Bone marrow (tissue), 2 donors: ENCODE results near the gene RPGRIP1L.

ENCODE experiments used
- DNase-seq, 2 donors: peaks; one replicate each; lab custom pipeline; 2025; lab: John Stamatoyannopoulos, UW

Gene RPGRIP1L

GRCh38 chr16:53703590-53704444 is at the start of gene RPGRIP1L, which contains the start of gene FTO:
Gene RPGRIP1L (minus strand): TSS chr16:53703859. CDS start chr16:53700723, 3,136 bp downstream.
Gene FTO (plus strand): TSS chr16:53704156.
- peak; percentile 91 to 98 for DNase-seq

DNA sequence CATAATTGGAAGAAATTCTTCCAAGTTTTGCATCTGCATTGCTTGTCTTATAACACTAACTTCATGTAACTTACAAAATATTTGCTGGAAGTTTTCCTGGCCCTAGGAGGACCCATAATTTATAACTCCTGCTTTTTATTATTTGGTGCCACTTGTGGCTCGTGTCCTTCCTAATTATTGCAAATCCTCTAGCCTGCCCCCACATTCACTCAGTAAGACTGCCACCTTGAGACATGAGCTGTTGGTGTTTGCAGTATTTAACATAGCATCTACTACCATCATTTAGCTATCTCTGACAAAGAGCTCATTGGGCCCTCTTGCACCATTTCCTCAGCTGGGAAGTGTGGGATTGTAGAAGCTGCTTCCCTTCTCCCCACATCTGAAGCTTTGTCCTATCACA is 49.8 kb upstream of the RPGRIP1L start:
- no peak for DNase-seq

- DNase-seq = no peak
Observed at GRCh38 chr16:53752560-53752959, 48.9 kb upstream of the RPGRIP1L start.

DNA sequence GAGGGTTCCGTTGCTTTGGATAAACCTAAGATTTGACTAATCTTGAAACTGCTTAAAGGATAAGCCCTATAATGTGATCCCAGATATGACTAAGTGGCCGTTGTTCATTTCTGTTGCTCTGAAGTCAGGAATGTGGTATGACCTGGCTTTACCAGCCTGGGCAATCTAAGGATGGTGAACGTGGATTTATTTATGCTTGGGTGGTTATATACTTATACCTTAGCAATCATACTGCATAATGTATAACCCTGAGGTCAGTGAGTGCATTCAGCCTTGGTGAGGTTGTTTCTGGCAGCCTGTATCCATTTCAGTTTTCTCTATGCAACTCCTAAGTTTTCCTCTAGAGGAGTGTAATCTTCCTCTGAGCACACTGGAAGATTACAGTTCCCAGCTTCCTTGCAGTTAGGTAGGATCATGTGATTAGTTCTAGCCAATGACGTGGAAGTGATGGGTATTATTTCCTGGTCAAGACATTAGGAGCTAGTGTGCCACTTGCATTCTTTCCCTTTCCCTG is 42.2 kb upstream of the RPGRIP1L start:
- DNase-seq = no peak

DNA sequence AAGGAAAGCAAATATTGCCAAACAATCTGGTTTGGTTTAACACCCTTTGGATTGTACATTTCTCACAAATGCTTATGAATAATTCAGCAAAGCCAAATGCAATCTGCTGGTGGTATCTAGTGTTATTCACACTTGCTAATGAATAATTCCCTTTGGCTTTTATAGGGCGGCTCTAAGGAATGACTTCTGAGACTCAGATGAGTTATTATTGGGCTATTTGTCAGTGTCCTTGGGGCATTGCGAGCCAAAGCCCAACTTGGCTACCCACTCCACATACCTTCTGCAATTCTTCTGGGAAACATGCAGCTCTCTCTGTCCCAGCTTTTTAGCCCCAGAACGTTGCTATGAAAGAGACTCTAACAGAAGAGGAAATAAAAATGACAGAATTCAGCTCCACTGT is 41.4 kb upstream of the RPGRIP1L start:
- DNase-seq = no peak

GRCh38 chr16:53744449-53744848 is 40.8 kb upstream of the RPGRIP1L start:
- DNase-seq = no peak

- no peak for DNase-seq
Observed at GRCh38 chr16:53743149-53743566, 39.5 kb upstream of the RPGRIP1L start.

DNA sequence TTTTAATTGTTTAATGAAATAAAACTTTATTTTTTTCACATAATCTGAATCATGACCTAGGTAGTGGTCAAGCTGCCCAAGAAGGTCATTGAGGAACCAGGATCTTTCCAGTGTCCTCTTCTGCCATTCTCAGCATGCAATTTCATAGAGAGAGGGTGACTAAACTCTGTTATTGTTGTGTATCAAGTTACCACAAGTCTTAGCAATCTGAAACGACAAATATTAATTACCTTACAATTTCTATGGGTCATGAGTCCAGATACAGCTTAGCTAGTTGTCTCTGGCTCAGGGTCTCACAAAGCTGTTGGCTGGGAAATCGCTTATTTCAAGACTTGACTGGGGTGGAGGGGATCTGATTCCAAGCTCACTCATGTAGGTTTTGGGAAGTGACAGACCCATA is 37.9 kb upstream of the RPGRIP1L start:
- no peak for DNase-seq

DNA sequence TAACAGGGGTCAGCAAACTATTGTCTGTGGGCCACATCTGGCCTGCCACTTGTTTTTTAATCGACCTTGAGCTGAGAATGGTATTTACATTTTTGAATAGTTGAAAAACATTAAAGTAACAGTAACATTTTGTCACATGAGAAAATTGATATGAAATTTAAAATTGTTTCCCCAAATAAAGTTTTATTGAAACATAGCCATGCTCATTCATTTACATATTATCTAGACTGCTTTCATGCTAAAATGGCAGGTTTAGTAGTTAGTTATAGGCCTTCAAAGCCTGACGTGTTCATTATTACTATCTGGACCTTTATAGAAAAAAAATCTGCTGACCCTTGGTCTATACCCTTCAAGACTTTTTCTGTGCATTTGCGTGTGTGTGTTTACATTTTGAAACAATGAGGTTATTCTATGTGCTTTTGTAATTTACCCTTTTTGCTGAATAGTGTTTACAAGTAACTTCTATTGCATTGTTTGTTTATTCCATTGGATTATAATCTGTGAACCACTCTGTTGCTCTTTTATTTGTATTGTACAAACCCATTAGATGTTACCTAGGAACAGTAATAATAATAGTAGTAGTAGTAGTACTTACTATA is 37.4 kb upstream of the RPGRIP1L start:
- DNase-seq = no peak

GRCh38 chr16:53740476-53740875 is 36.8 kb upstream of the RPGRIP1L start:
- no peak for DNase-seq

DNA sequence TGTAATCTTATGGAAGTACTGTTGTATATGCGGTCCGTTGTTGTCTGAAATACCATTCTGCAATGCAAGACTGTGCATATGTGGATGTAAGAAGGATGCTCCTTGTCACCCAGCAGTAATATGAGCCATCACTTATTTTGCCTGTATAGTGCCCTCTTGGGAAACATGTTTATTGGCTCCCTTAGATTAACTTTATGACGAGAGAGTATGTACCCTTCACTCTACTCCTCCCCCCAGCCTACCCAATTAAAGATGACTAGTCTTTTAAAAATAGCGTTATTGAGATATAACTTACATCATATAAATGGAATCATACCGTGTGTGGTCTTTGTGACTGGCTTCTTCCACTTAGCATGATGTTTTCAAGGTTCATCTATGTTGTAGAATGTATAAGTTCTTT is 33.9 kb upstream of the RPGRIP1L start:
- no peak for DNase-seq

- DNase-seq = no peak
Observed at GRCh38 chr16:53736297-53736696, 32.6 kb upstream of the RPGRIP1L start.

GRCh38 chr16:53734908-53735307 is 31.2 kb upstream of the RPGRIP1L start:
- no peak for DNase-seq

DNA sequence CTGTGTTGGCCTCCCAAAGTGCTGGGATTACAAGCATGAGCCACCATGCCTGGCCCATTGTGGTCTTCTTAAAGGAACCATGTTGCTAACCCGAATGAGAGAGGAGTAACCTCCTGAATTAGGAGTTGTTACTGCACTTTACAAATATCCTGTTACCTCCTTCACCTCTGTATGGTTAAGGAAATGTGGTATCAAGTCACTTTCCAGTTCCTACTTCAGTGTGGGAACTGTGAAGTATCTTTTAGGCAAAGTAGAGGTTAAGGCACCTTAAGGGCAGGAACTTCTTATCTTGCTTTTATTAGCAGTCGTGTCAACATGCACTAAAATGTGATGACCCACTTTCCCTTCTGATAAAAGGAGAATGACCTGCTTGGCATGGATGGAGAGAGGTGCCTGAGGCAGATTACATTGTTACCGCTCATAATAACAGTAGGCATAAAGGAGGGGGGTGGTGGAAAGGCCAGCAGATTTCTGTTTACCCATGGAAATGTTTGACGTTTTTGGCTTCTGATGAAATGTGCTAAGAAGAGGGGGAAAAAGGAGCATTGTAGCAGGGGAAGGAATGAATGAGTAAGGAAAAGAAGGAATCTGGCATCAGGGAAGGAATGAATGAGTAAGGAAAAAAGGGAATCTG is 28.8 kb upstream of the RPGRIP1L start:
- DNase-seq = no peak

DNA sequence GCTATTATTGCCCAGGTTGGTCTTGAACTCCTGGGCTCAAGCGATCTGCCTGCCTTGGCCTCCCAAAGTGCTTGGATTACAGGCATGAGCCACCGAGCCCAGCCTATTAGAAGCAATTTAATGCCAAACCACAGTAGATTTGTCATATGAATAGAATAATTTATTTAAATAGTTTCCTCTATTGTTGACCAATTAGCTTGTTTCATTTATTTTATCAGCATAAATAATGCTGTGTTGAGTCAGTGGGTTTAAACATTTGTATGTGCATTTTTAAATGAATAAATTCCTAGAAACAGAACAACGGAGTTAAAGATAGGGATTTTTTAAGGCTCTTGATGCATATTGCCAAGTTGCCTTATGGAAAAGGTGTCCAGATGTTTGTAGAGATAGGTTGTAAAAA is 27.0 kb upstream of the RPGRIP1L start:
- no peak for DNase-seq

- no peak for DNase-seq
Observed at GRCh38 chr16:53726625-53727024, 23.0 kb upstream of the RPGRIP1L start.

GRCh38 chr16:53721017-53721416 is 17.4 kb upstream of the RPGRIP1L start:
- DNase-seq = no peak

DNA sequence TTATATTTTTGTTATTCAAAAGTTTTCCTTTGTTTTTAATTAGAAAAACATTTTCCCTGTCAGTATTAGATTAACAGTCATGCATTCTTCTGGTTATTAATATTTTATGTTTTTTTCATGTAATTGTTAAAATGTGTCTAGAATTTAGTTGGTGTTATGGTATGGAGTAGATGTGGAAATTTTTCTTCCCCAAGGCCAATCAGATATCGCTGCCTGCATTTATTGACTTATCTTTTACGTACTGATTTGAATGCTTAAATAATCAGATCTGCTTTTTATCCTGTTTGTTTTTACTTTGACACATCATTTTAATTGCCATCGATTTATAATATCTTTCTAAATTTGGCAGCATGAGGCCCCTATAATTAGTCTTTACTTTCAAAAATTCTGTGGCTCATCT is 13.9 kb upstream of the RPGRIP1L start:
- DNase-seq = no peak

GRCh38 chr16:53715023-53715384 is 11.3 kb upstream of the RPGRIP1L start:
- no peak for DNase-seq

- no peak for DNase-seq
Observed at GRCh38 chr16:53714205-53715022, 10.8 kb upstream of the RPGRIP1L start.

DNA sequence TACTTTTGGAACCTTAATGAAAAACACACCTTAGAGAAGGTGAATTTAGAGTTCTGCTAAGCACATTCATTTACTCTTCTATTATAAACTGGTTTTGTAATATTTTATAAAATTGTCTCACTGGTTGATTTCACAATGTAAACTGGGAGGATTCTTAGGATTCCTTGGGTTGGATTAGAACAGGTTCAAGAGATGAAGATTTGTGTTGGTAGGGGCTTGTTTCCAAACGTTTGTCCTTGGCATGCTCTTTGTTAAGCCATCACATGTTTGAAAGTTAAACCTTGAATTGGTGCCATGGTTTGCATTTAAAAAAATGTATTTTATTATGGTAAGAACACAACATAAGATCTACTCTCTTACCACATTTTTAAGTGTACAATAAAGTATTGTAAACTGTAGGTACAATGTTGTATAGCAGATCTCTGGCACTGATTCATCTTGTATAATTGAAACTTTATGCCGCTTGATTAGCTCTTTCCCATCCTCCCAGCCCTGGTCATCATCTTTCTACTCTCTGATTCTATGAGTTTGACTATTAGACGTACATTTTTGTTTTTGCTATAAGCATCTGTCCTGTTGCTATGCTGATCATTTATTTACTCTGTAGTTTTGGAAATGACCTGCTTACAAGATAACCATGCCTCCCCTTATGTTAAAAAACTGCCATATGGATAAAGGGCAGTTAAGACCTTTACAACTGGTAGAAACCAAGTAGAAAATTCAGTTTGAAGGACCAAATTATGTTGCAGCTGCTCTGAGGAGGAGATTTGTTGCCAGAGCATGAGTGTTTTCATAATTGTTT is 9.9 kb upstream of the RPGRIP1L start:
- DNase-seq = no peak
